ENCODE data around the gene LRRC4. TPM values are rescaled to one million over a fixed set of nuclear protein-coding genes. Genes with fewer than 3 reads are reported as not detected.

The LRRC4 gene, protein sequence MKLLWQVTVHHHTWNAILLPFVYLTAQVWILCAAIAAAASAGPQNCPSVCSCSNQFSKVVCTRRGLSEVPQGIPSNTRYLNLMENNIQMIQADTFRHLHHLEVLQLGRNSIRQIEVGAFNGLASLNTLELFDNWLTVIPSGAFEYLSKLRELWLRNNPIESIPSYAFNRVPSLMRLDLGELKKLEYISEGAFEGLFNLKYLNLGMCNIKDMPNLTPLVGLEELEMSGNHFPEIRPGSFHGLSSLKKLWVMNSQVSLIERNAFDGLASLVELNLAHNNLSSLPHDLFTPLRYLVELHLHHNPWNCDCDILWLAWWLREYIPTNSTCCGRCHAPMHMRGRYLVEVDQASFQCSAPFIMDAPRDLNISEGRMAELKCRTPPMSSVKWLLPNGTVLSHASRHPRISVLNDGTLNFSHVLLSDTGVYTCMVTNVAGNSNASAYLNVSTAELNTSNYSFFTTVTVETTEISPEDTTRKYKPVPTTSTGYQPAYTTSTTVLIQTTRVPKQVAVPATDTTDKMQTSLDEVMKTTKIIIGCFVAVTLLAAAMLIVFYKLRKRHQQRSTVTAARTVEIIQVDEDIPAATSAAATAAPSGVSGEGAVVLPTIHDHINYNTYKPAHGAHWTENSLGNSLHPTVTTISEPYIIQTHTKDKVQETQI
- 1.9 TPM for total RNA-seq
- long read RNA-seq, partial matches to known transcripts, result 0 of 3 reads
- long read RNA-seq, other reads (novel, unspliced or antisense), result 2 of 3 reads

DNA sequence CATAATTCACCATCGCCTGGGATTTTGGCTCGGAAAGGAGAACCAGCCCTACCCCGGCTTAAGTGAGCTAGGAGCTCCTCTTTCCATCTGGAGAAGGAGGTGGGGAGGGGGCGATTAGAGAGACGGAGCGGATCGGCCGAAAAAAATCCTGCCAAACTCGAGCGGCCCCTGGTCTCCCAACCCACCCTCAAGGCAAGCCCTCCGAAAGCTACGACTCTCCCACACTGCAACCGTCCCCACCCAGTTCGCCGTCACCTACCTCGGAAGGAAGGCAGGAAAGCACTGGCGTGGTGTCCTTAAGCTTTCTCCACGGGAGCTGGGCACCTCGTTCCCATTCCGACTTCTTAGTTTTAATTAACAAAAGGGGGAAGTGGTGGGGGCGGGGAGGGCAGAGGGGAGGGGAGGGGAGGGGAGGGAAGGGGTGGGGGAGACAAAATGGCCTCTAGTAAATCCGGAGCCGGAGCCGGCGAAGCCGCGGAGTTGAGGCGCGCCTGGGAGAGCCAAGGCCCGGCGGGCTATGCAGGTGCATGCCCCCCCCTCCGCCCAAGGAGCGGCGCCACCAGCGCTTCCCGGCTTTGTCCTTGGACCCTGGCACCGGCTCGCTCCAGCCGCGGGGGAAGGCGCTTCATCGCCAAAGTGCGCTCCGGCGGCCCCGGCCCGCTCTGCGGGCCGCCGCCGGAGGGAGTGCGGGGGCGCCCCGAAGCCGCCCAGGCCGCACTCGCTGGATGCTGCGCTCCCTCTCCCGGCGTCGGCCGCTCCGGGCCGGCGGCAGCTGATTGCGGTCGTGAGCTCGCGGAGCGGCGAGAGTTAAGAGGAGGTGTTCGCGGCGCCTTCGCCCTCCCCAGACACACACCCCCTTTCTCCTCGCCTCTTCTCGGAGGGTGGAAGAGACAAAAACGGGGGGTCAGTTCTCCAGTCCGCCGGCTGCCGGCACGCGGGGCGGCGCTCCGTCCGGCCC is at the start of gene LRRC4:
TSS of gene LRRC4 (minus strand) at position 784 of the 958 bp plus-strand sequence. CDS start 797 bp downstream, outside the sequence.
- DNase-seq (peak; percentile 60), ATAC-seq (ENCODE audit: poor library complexity) (peak; percentile 51)
- intact Hi-C loops (cut with DNase I), result no loop called here

DNA sequence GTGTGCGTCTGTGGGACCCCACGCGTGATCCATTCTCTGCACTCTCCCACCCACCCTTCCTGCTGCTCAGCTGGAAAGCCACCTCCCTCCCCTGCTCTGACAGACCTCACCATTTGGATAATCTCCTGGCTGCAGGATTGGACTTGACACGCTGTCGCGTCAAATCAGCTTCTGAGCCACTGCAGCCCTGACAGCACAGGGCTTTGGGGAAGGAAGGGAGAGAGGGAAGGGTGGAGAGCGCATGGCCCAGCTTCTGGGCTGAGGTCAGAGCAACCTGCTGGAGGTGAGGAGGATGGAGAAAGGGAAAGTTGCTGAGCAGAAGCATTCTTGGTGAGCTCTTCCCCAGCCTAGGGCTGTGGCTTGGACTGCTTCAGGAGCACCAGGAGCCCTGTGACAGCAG is 48.9 kb upstream of the LRRC4 start:
- DNase-seq, result no peak
- intact Hi-C loops (cut with DNase I), result no loop called here
- ATAC-seq (ENCODE audit: poor library complexity), result no peak

DNA sequence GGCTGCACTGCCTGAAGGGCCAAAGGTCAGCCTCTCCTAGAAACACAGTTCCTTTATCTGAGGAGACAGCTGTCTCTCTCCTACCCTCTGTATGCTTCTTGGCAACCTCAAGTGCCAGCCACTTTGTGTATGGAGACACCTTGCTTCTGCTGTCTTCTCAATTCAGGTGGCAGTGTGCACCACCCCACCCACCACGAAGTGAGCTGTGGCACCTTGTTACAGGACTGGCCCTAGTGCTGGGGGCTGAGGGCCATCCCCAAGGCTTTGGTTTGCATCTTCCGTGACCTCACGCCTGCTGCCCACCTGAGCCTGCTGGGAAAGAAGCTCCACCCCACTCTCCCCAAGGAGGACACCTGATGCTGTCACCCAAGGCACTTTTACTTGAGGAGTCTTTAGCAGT is 47.1 kb upstream of the LRRC4 start:
- DNase-seq (peak; percentile 24), ATAC-seq (ENCODE audit: poor library complexity) (no peak)
- intact Hi-C loops (cut with DNase I), result no loop called here

DNA sequence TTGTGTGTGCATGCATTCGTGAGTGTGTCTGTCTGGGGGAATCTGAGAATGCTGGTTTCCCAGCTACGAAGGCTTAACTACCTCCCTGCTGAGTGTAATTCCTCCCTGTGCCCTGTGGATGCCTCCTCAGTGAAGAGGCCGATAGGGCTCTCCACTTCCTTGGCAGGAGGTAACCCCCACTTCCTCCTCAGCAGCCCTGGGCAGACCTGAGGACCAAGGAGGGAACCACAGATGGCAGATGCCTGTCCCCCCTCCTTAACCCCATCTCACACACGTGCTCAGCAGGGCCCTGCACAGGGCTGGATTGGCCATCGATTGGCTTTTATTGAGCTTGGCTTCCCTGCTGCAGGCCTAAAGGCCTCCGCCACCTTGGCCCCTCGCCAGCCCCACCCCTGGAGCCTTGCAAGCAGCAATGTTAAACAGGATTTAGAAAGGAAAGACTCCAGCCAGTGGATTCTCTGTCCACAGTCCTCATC is 45.6 kb upstream of the LRRC4 start:
- DNase-seq (peak; percentile 81), ATAC-seq (ENCODE audit: poor library complexity) (peak; percentile 56)
- intact Hi-C loops (cut with DNase I), result no loop called here

DNA sequence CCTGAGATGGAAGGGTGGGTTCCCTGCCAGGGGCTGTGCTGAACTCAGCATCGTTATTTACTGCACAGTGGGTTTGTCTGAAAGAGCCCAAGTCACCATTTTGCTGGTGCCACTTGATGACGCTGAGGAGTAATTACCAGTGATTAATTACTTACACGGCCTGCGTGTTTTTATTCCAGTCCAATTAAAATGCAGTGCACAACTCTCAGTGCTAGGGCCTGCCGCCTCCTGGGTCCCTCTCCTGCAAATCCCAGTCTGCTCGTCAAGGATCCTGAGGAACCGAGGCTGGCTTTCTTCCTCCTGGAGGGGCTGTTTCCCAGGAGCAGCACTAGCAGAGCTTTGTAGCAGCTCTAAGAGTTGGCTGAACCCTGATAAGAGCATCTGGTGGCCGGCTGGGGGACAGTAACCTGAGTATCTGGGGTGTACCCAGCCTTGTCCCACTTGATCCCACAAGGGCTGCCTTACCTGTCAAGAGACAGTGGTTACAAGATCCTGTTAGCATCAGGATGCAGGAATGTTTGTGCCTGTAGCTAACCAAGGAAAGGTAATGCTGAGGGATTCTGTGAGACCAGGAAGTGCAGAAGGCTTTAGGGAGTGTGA is 45.1 kb upstream of the LRRC4 start:
- ATAC-seq (ENCODE audit: poor library complexity) (no peak), DNase-seq (peak; percentile 16)
- intact Hi-C loops (cut with DNase I), result no loop called here

DNA sequence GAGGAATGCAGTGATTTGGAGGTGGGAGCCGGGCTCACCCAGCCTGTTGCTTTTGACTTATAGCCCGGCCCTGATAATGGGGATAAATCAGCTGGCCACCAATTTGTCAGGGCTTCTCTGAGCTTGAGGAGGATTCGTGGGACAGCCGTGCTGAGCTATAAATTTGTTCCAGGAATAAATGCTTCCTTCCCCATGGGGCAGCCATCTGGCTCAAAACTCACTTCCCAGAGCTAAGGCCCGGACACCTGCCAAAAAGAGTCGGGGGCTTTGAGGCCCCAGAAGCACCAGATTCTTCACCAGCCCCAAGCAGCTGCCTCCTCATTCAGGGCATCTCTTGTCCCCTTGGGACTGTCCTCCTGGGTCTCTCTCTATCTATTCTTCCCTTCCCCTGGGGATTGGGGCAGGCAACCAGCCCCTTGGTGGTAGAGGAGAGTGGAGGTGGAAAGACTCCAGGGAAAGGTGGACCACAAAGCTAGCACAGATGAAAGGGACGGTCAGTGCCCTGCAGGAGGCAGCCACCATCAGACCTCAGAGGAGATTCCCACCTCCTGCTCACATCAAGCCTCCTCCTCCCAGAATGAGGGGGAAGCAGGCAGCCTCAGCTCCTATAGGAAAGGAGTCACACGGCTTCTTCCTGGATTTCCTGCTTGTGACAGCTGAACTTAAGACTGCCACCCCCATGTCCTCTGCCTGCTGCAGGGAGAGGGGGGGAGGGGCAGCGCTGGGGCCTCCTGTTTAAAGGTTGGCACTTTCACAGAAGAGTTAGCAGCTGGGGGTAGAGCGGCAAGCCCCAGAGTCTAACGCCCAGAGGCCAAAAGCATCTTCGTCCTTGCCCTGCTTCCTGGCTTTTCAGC is 44.2 kb upstream of the LRRC4 start:
- no peak for ATAC-seq (ENCODE audit: poor library complexity)

DNA sequence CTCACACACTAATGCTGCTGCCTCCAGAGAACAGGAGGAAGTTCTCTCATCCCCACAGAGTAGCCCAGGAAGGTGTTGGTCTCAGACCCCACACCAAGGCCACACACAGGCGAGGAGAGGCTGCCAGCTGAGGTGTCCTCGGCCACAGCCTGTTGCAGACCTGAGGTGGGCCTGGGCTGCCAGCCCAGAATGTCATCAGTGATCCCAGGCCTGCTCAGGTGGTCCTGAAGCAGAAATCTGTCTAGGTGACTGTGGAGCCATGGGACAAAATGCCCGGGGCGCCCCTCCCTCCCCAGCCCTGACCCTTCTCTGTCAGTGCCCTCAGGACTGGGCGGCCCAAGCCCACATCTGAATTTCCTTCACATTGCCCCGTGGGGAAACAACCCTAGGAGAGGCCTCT is 43.5 kb upstream of the LRRC4 start:
- DNase-seq (no peak), ATAC-seq (ENCODE audit: poor library complexity) (no peak)
- intact Hi-C loops (cut with DNase I), result no loop called here

More for the DNA sequence above, 44.2 kb upstream of the LRRC4 start:
- no peak for DNase-seq
- intact Hi-C loops (cut with DNase I), result no loop called here

DNA sequence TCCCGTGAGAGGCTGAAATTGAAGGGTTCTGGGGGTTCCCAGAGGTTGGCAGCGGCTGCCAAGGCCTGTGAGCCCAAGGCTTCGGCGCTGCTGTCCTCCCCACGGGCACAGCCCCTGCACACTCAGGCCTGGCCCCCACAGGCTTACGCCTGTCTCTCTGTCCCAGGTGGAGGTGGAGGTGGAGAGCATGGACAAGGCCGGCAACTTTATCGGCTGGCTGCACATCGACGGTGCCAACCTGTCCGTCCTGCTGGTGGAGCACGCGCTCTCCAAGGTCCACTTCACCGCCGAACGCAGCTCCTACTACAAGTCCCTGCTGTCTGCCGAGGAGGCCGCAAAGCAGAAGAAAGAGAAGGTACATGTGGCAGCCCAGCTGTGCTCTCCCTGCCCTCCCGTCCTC is 43.1 kb upstream of the LRRC4 start:
- no peak for DNase-seq
- ATAC-seq (ENCODE audit: poor library complexity), result no peak
- intact Hi-C loops (cut with DNase I), result no loop called here

DNA sequence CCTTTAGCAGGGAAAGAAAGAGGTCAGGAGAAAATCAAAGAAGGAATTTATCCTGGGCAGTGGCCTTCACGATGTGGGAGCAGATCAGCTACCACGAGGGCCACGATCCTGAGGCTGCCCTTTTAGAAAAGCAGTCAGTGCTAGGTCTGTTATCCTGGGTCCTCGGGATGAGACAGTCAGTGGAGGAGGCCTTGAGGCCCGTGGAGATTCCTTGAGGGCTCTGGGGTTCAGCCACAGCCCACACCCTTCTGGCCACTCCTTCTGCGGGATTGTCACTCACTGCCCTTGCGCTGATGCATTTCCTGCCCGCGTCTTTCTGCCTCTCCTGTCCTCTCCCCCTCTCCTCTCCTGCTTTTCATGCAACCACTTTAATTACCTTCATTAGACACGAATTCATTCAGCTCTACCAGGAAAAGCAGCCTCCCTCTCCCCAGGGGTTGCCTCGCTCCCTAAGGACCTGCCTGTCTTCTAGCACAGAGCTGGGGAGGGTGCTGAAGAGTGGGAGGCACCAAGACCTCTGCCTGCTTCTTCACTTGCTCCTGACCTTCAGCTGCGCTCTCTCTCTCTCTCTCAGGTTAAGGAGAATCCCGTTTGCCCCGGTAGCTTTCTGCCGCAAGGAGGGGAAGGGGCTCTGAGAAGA is 42.6 kb upstream of the LRRC4 start:
- intact Hi-C loops (cut with DNase I), result no loop called here

DNA sequence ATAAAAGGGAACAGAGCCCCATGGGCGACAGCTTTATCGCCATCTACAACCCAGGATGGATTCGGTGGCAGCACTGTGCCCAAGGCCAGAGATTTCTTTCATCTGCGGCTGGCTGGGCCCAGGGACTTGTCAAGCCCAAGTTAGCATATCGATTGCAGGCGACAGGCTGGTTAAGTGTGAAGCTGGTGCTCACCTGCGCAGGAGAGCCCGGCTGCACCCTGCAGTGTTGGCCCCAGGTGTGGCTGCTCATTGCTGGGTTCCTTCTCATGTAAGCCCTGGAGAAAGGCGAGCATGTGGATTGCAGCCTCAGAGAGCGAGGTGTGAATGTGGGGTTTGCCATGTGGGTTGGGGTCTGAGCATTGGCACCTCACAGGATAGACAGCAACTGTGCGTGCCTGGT is 40.6 kb upstream of the LRRC4 start:
- ATAC-seq (ENCODE audit: poor library complexity) (no peak), DNase-seq (no peak)
- intact Hi-C loops (cut with DNase I), result no loop called here

More for the DNA sequence above, 42.6 kb upstream of the LRRC4 start:
- no peak for ATAC-seq (ENCODE audit: poor library complexity)
- no peak for DNase-seq

DNA sequence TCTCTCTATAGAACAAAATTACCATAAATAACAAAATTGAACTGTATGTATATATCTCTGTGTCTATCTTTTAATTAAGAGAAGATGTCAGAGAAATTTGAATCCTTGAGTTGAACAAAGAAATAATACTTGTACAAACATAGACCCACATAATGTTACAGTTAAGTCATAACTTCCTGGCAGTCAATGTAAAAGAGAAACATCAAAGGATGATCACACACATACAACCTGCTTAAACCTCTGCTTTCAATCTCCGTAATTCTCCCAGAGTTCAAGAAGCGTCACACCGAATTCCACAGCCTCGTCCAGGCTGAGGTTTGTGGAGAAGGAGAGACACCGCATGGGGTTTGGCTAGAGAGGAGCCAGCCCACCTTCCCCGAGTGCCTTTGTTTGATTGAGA is 40.1 kb upstream of the LRRC4 start:
- no peak for DNase-seq
- ATAC-seq (ENCODE audit: poor library complexity), result no peak
- intact Hi-C loops (cut with DNase I), result no loop called here

DNA sequence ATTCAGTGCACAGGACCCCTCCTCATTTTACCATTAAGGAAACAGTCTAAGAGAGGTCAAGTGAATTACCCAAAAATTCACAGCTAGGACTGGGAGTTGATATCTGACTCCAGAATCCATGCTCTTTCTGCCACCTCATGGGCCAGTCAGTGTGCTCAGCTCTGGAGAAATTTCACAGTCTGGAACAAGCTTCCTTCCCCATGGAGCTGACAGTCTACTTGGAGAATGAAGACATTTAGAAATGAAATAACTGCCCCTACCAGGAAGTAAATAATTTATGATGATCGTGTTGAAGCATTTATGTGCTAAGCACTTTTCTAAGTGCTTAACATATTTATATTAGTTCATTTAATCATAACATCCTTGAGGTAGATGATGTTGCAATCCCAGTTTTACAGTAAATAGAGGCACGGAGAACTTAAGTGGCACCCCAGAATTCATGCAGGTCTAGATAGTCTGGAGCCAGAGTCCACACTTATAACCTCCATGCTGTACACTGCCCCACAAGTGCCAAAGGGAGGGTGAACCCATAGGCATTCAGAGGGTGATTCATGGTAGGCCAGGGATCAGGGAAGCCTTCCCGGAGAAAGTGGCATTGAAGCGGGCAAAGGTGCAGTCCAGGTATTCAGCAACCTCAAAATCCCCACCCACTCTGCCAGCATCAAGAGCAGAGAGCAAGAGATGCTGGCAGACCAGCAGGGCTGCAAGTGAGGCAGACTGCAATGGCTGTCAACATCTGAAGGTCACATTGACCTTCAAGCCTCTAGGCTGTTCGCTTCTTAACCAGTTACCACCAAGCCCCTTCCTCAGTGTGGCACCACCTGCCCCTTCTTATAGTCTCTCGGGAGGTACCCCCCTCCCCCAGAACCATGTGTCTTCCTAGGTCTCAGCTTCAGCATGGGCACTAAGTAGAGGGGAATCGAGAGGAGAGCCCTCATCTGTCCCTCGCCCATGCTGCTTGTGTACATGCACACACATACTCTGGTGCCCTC is 38.4 kb upstream of the LRRC4 start:
- DNase-seq, result no peak
- intact Hi-C loops (cut with DNase I), result no loop called here
- ATAC-seq (ENCODE audit: poor library complexity), result no peak

DNA sequence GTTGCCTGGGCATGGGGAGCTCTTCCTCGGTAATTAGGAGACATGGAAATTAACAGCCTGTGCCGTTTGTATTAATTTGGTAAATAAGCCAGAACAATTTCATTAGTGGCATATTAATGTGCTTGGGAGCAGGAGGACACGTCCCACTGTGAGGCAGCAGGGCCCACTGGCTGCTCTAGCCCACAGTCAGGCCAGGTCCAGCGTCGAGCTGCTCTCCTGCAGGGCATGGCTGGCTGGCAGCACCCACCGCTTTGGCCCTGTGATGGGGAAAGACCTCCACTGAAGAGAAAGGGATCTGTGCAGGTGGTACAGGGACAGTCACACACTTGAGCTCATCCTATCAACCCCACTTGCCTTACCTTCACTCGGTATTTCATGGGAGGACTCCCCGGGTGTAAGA is 37.5 kb upstream of the LRRC4 start:
- DNase-seq (no peak), ATAC-seq (ENCODE audit: poor library complexity) (no peak)
- intact Hi-C loops (cut with DNase I), result no loop called here

DNA sequence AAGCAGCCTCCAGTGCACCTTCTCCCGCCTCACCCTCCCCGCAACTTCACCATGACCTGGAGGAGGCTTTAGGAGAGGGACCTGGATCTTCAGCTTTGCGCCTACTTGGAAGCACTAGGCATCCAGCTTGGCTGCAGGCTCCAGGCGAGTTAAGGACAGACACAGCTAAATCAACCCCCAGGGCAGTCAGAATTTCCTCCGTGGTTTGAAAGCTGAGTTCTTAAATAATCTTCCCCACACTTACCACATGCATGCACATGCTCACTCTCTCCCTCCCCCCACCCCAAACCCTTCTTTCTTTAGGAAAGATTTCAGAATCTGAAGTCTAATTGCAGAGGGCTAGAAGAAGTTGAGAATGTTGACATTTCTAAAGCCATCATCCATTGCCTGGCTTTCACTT is 36.7 kb upstream of the LRRC4 start:
- DNase-seq, result no peak
- intact Hi-C loops (cut with DNase I), result no loop called here
- ATAC-seq (ENCODE audit: poor library complexity), result no peak

DNA sequence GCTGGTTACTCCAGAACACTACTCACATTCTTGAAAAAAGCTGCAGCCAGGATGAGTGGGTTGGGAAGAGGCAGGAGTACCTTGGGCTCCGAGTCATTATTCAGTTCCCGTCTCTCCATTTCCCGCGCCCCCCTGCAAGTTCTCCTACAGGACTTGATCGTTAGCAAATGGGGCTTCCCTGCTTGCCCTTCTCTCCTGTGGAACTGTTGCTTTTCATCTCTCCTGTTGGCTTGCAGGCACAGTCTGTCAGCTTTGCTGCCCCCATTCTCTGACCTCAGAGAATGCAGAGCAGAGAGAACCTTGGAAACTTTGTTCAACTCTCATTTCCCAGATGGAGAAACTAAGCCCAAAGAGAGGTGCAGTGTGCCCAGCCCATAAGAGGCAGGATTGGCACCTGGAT is 35.6 kb upstream of the LRRC4 start:
- DNase-seq, result no peak
- intact Hi-C loops (cut with DNase I), result no loop called here
- ATAC-seq (ENCODE audit: poor library complexity), result no peak

DNA sequence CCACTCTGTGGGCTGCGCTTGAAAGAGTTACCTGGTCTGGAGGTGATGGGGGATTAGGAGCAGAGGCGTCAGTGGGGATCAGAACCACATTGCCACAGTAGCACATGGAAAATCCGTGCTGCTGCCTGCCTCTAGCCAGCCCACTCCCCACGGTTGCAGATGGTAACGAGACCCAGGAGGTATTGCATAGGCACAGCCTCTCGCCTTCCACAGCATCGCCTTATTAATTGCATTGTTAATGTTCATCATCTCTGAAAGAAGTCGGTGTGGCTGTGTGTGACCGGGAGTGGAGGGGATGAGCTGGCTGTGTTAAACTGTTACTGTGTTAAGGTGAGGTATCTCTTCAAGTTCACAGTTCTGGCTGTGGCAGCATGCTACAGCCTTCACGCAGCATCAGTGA is 35.2 kb upstream of the LRRC4 start:
- no peak for ATAC-seq (ENCODE audit: poor library complexity)
- no peak for DNase-seq
- intact Hi-C loops (cut with DNase I), result no loop called here

Data from Right ventricle myocardium superior (tissue), 1 donor.